ENCODE results near the gene WDR88.
"Not testable (repeated sequence)": the region's sequence is repeated elsewhere in the genome, so short reads cannot be mapped to it uniquely, and the experiment has no call there.

WDR88 gene

DNA sequence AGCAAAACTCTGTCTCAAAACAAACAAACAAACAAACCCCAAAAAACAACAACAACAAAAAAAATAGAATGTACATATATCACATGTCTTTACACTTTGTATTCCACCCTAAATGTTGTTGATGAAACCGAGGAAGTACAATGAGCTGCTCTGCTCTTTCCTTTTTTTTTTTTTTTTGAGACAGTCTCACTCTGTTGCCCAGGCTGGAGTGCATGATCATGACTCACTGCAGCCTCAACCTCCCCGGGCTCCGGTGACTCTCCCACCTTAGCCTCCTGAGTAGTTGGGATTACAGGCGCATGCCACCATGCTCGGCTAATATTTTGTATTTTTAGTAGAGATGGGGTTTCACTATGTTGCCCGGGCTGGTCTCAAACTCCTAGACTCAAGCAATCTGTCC is 31.6 kb downstream of the WDR88 start:
- Histone ChIP-seq H3K27ac (ENCODE audit: low read depth, low read length) (no peak overlapping the region), H3K27me3 (ENCODE audit: control insufficient read depth in 1 of 2, insufficient read depth in 2 of 2, low read length in 2 of 2) (no peaks in the 10 kb centered on the region), H3K4me3 (ENCODE audit: low read depth in 1 of 2, low read length in 2 of 2) (no peak overlapping the region), H3K9ac (ENCODE audit: low read depth in 1 of 2, low read length in 2 of 2) (no peak overlapping the region), H3K9me3 (ENCODE audit: control insufficient read depth in 1 of 2, low read length in 2 of 2) (no peaks in the 10 kb centered on the region), H3K4me1 (ENCODE audit: control insufficient read depth in 1 of 2, insufficient read depth in 2 of 2, low read length in 2 of 2) (peaks cover 0 to 8% of the 10 kb centered on the region in 2 donors), H3K36me3 (ENCODE audit: control insufficient read depth in 1 of 2, insufficient read depth in 2 of 2, low read length in 2 of 2) (no peaks in the 10 kb centered on the region)

GRCh38 chr19:33166037-33166436 is 34.1 kb downstream of the WDR88 start:
- H3K27me3 ChIP-seq (ENCODE audit: control insufficient read depth in 1 of 2, insufficient read depth in 2 of 2, low read length in 2 of 2); H3K4me3 ChIP-seq (ENCODE audit: low read depth in 1 of 2, low read length in 2 of 2); H3K36me3 ChIP-seq (ENCODE audit: control insufficient read depth in 1 of 2, insufficient read depth in 2 of 2, low read length in 2 of 2); H3K9ac ChIP-seq (ENCODE audit: low read depth in 1 of 2, low read length in 2 of 2); H3K4me1 ChIP-seq (ENCODE audit: control insufficient read depth in 1 of 2, insufficient read depth in 2 of 2, low read length in 2 of 2); H3K27ac ChIP-seq (ENCODE audit: low read depth, low read length); H3K9me3 ChIP-seq (ENCODE audit: control insufficient read depth in 1 of 2, low read length in 2 of 2): not testable (repeated sequence)

- Histone ChIP-seq H3K9ac (ENCODE audit: low read depth in 1 of 2, low read length in 2 of 2) (no peak overlapping the region), H3K4me3 (ENCODE audit: low read depth in 1 of 2, low read length in 2 of 2) (no peak overlapping the region), H3K4me1 (ENCODE audit: control insufficient read depth in 1 of 2, insufficient read depth in 2 of 2, low read length in 2 of 2) (peaks cover 0 to 9% of the 10 kb centered on the region in 2 donors), H3K27me3 (ENCODE audit: control insufficient read depth in 1 of 2, insufficient read depth in 2 of 2, low read length in 2 of 2) (no peaks in the 10 kb centered on the region), H3K36me3 (ENCODE audit: control insufficient read depth in 1 of 2, insufficient read depth in 2 of 2, low read length in 2 of 2) (no peaks in the 10 kb centered on the region), H3K27ac (ENCODE audit: low read depth, low read length) (no peak overlapping the region), H3K9me3 (ENCODE audit: control insufficient read depth in 1 of 2, low read length in 2 of 2) (no peaks in the 10 kb centered on the region)
Observed at GRCh38 chr19:33167438-33167837, 35.5 kb downstream of the WDR88 start.

GRCh38 chr19:33168528-33168927 is 36.6 kb downstream of the WDR88 start:
- H3K4me3 ChIP-seq (ENCODE audit: low read depth in 1 of 2, low read length in 2 of 2): no peak overlapping the region
- H3K9ac ChIP-seq (ENCODE audit: low read depth in 1 of 2, low read length in 2 of 2): no peak overlapping the region
- H3K4me1 ChIP-seq (ENCODE audit: control insufficient read depth in 1 of 2, insufficient read depth in 2 of 2, low read length in 2 of 2): peaks cover 5 to 9% of the 10 kb centered on the region in 2 donors
- H3K9me3 ChIP-seq (ENCODE audit: control insufficient read depth in 1 of 2, low read length in 2 of 2): no peaks in the 10 kb centered on the region
- no peaks in the 10 kb centered on the region for H3K36me3 ChIP-seq (ENCODE audit: control insufficient read depth in 1 of 2, insufficient read depth in 2 of 2, low read length in 2 of 2)
- H3K27me3 ChIP-seq (ENCODE audit: control insufficient read depth in 1 of 2, insufficient read depth in 2 of 2, low read length in 2 of 2): no peaks in the 10 kb centered on the region
- no peak overlapping the region for H3K27ac ChIP-seq (ENCODE audit: low read depth, low read length)

- no peaks in the 10 kb centered on the region for H3K36me3 ChIP-seq (ENCODE audit: control insufficient read depth in 1 of 2, insufficient read depth in 2 of 2, low read length in 2 of 2)
- no peak overlapping the region for H3K27ac ChIP-seq (ENCODE audit: low read depth, low read length)
- H3K9me3 ChIP-seq (ENCODE audit: control insufficient read depth in 1 of 2, low read length in 2 of 2): no peaks in the 10 kb centered on the region
- H3K4me1 ChIP-seq (ENCODE audit: control insufficient read depth in 1 of 2, insufficient read depth in 2 of 2, low read length in 2 of 2): peaks cover 16 to 19% of the 10 kb centered on the region in 2 donors
- no peaks in the 10 kb centered on the region for H3K27me3 ChIP-seq (ENCODE audit: control insufficient read depth in 1 of 2, insufficient read depth in 2 of 2, low read length in 2 of 2)
- H3K9ac ChIP-seq (ENCODE audit: low read depth in 1 of 2, low read length in 2 of 2): no peak overlapping the region
- no peak overlapping the region for H3K4me3 ChIP-seq (ENCODE audit: low read depth in 1 of 2, low read length in 2 of 2)
Observed at GRCh38 chr19:33171222-33171795, 39.4 kb downstream of the WDR88 start.

DNA sequence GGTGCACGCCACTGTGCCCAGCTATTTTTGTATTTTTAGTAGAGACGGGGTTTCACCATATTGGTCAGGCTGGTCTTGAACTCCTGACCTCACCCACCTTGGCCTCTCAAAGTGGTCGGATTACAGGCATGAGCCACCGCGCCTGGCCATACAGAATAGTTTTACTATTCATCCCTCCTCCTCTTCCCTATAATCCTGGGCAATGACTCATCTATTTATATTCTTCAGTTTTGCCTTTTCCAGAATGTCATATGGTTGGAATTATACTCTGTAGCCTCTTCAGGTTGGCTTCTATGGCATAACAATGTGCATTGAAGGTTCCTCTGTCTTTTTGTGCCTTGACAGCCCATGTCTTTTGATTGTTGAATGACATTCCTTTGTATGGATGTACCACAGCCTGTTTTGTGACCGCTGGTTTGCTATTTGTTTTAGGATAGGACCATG is 40.0 kb downstream of the WDR88 start:
- H3K27ac ChIP-seq (ENCODE audit: low read depth, low read length): no peak overlapping the region
- H3K4me1 ChIP-seq (ENCODE audit: control insufficient read depth in 1 of 2, insufficient read depth in 2 of 2, low read length in 2 of 2): peaks cover 16 to 19% of the 10 kb centered on the region in 2 donors
- H3K4me3 ChIP-seq (ENCODE audit: low read depth in 1 of 2, low read length in 2 of 2): no peak overlapping the region
- no peaks in the 10 kb centered on the region for H3K27me3 ChIP-seq (ENCODE audit: control insufficient read depth in 1 of 2, insufficient read depth in 2 of 2, low read length in 2 of 2)
- no peaks in the 10 kb centered on the region for H3K9me3 ChIP-seq (ENCODE audit: control insufficient read depth in 1 of 2, low read length in 2 of 2)
- H3K36me3 ChIP-seq (ENCODE audit: control insufficient read depth in 1 of 2, insufficient read depth in 2 of 2, low read length in 2 of 2): no peaks in the 10 kb centered on the region
- H3K9ac ChIP-seq (ENCODE audit: low read depth in 1 of 2, low read length in 2 of 2): no peak overlapping the region

DNA sequence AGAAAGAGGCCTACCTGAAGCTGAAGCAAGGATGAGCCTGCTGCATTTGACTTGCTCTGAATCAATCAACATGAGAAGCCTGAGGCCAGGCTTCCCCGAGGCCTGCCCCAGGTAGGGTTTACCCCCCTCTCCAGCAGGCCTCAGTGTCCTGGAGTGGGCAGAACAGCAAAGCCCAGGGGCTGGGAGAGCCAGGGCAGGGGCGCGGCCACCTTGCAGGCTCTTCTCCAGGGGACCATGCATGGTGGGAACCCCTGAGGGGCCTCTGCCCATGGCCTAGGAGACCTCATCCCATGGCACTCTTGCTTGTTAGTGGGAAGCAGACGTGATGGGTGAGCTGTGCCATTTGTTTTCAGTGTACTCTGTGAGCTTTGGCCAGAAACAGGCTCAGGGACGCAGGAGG is 42.3 kb downstream of the WDR88 start:
- Histone ChIP-seq H3K9ac (ENCODE audit: low read depth in 1 of 2, low read length in 2 of 2) (no peak overlapping the region), H3K36me3 (ENCODE audit: control insufficient read depth in 1 of 2, insufficient read depth in 2 of 2, low read length in 2 of 2) (no peaks in the 10 kb centered on the region)

DNA sequence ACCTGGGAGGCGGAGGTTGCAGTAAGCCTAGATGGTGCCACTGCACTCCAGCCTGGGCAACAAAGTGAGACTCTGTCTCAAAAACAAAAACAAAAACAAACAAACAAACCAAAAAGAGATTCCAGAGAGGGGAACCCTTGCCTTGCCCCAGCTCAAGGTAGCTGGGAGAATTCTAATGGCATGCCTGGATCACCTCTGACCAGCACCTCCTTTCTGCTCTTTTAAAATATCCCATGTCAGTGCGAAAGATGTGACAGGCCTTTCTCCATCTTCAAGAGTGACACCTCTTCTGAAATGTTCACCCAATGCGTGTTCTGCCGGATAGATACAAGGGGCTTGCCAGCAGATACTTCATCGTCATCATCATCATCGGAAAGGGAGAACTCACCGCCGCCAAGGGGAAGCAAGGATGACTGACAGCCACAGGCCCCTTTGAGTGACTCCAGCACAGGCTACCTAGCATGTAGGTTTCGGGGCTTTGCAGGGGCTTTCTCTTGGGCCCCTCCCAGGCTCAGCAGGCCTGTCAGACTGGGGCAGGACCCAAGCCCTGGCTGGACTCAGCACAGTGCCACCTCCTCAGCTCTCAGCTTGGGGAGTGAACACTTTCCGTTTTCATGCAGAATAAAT is 43.4 kb downstream of the WDR88 start:
- no peak overlapping the region for H3K27ac ChIP-seq (ENCODE audit: low read depth, low read length)
- H3K36me3 ChIP-seq (ENCODE audit: control insufficient read depth in 1 of 2, insufficient read depth in 2 of 2, low read length in 2 of 2): no peaks in the 10 kb centered on the region
- peak overlapping the region; percentile 89 to 92 for H3K4me3 ChIP-seq (ENCODE audit: low read depth in 1 of 2, low read length in 2 of 2)
- H3K9me3 ChIP-seq (ENCODE audit: control insufficient read depth in 1 of 2, low read length in 2 of 2): no peaks in the 10 kb centered on the region
- no peak overlapping the region for H3K9ac ChIP-seq (ENCODE audit: low read depth in 1 of 2, low read length in 2 of 2)
- H3K27me3 ChIP-seq (ENCODE audit: control insufficient read depth in 1 of 2, insufficient read depth in 2 of 2, low read length in 2 of 2): no peaks in the 10 kb centered on the region
- peaks cover 23 to 25% of the 10 kb centered on the region in 2 donors for H3K4me1 ChIP-seq (ENCODE audit: control insufficient read depth in 1 of 2, insufficient read depth in 2 of 2, low read length in 2 of 2)

More for the DNA sequence above, 42.3 kb downstream of the WDR88 start:
- H3K27me3 ChIP-seq (ENCODE audit: control insufficient read depth in 1 of 2, insufficient read depth in 2 of 2, low read length in 2 of 2): no peaks in the 10 kb centered on the region
- no peak overlapping the region for H3K4me3 ChIP-seq (ENCODE audit: low read depth in 1 of 2, low read length in 2 of 2)
- no peak overlapping the region for H3K27ac ChIP-seq (ENCODE audit: low read depth, low read length)
- H3K4me1 ChIP-seq (ENCODE audit: control insufficient read depth in 1 of 2, insufficient read depth in 2 of 2, low read length in 2 of 2): peaks cover 23 to 25% of the 10 kb centered on the region in 2 donors
- H3K9me3 ChIP-seq (ENCODE audit: control insufficient read depth in 1 of 2, low read length in 2 of 2): no peaks in the 10 kb centered on the region

- Histone ChIP-seq H3K27ac (ENCODE audit: low read depth, low read length) (peak overlapping the region; percentile 89), H3K9ac (ENCODE audit: low read depth in 1 of 2, low read length in 2 of 2) (peak overlapping the region; percentile 78 to 94), H3K27me3 (ENCODE audit: control insufficient read depth in 1 of 2, insufficient read depth in 2 of 2, low read length in 2 of 2) (no peaks in the 10 kb centered on the region), H3K9me3 (ENCODE audit: control insufficient read depth in 1 of 2, low read length in 2 of 2) (no peaks in the 10 kb centered on the region), H3K36me3 (ENCODE audit: control insufficient read depth in 1 of 2, insufficient read depth in 2 of 2, low read length in 2 of 2) (no peaks in the 10 kb centered on the region), H3K4me1 (ENCODE audit: control insufficient read depth in 1 of 2, insufficient read depth in 2 of 2, low read length in 2 of 2) (peaks cover 23 to 25% of the 10 kb centered on the region in 2 donors), H3K4me3 (ENCODE audit: low read depth in 1 of 2, low read length in 2 of 2) (peak overlapping the region; percentile 89 to 92)
Observed at GRCh38 chr19:33175886-33176669, 44.2 kb downstream of the WDR88 start.
